CD14-positive monocyte (primary cell): ENCODE data around the gene NAT10. TPM values are rescaled to one million over a fixed set of nuclear protein-coding genes. Genes with fewer than 3 reads are reported as not detected.

Experiments used
- DNase-seq, 3 donors: peaks; one replicate each; pipeline ENCODE4 v3.0.0-alpha.2; 2011 to 2022
- H2AFZ ChIP-seq: 2 replicates; pipeline ENCODE4 v1.6.0; 2012; ENCODE audit warnings: mild to moderate bottlenecking, low read depth, low read length, inconsistent platforms; ENCODE audit not compliant: insufficient read depth, poor library complexity, severe bottlenecking
- H3K27ac ChIP-seq, 2 donors: 1 replicate in 1 of 2; 2 replicates in 1 of 2; pipeline ENCODE4 v1.5.1; 2012 to 2013; ENCODE audit warnings: low read length in 2 of 2, control low read depth in 1 of 2, inconsistent platforms in 1 of 2, low read depth in 1 of 2, mild to moderate bottlenecking in 1 of 2
- H3K27me3 ChIP-seq, 2 donors: one replicate each; pipeline versions ENCODE4 v1.6.0 to v1.6.1; 2011 to 2013; ENCODE audit warnings: low read length in 2 of 2; ENCODE audit not compliant: control insufficient read depth in 2 of 2, insufficient read depth in 2 of 2
- H3K36me3 ChIP-seq, 2 donors: replicated peaks in 1 of 2; 1 replicate in 1 of 2; 2 replicates in 1 of 2; pipeline versions ENCODE4 v1.5.1 to v1.6.1; 2012 to 2013; ENCODE audit warnings: low read length in 2 of 2, control low read depth in 1 of 2, inconsistent platforms in 1 of 2, mild to moderate bottlenecking in 1 of 2; ENCODE audit not compliant: insufficient read depth in 2 of 2, control insufficient read depth in 1 of 2
- H3K4me1 ChIP-seq, 2 donors: 1 replicate in 1 of 2; 2 replicates in 1 of 2; pipeline versions ENCODE4 v1.5.1 to v1.6.1; 2012 to 2013; ENCODE audit warnings: low read length in 2 of 2, control low read depth in 1 of 2, inconsistent platforms in 1 of 2, mild to moderate bottlenecking in 1 of 2, moderate library complexity in 1 of 2; ENCODE audit not compliant: insufficient read depth in 2 of 2, control insufficient read depth in 1 of 2
- H3K4me2 ChIP-seq: replicated peaks from 2 replicates; pipeline ENCODE3; 2012; ENCODE audit warnings: low read length, moderate library complexity, mild to moderate bottlenecking; ENCODE audit not compliant: poor library complexity, severe bottlenecking; ENCODE audit errors: extremely low read depth
- H3K4me3 ChIP-seq, 3 experiments: fragments of 200-600 bp in 1 of 3; sonication (generic) in 1 of 3; replicated peaks in 1 of 3; 1 replicate in 2 of 3; 2 replicates in 1 of 3; pipeline ENCODE4 v1.5.1; 2011 to 2013; ENCODE audit warnings: low read length in 3 of 3, mild to moderate bottlenecking in 3 of 3, control low read depth in 2 of 3, low read depth in 2 of 3, inconsistent platforms in 1 of 3, moderate library complexity in 1 of 3
- H3K79me2 ChIP-seq: 2 replicates; pipeline ENCODE4 v1.6.0; 2012; ENCODE audit warnings: mild to moderate bottlenecking, control low read depth, inconsistent platforms, low read length, moderate library complexity; ENCODE audit not compliant: insufficient read depth
- H3K9ac ChIP-seq: 2 replicates; pipeline ENCODE4 v1.6.0; 2017; ENCODE audit warnings: low read length, mild to moderate bottlenecking; ENCODE audit not compliant: insufficient read depth, poor library complexity, severe bottlenecking
- H3K9me3 ChIP-seq, 2 donors: replicated peaks in 1 of 2; 1 replicate in 1 of 2; 2 replicates in 1 of 2; pipeline versions ENCODE4 v1.5.1 to v1.6.1; 2012 to 2013; ENCODE audit warnings: low read length in 2 of 2, control low read depth in 1 of 2; ENCODE audit not compliant: control insufficient read depth in 1 of 2, insufficient read depth in 1 of 2
- H4K20me1 ChIP-seq: 2 replicates; pipeline ENCODE4 v1.6.0; 2012; ENCODE audit warnings: mild to moderate bottlenecking, low read length, control low read depth, moderate library complexity; ENCODE audit not compliant: insufficient read depth
- H3K27ac Mint-ChIP-seq, 7 donors: one replicate each; pipeline ENCODE4 v1.8.0; 2020; ENCODE audit warnings: mild to moderate bottlenecking in 7 of 7, mixed read lengths in 7 of 7, moderate library complexity in 6 of 7, inconsistent platforms in 2 of 7
- H3K27me3 Mint-ChIP-seq, 3 donors: one replicate each; pipeline ENCODE4 v1.8.0; 2021 to 2022; ENCODE audit warnings: low read depth in 3 of 3, mild to moderate bottlenecking in 3 of 3, mixed read lengths in 3 of 3, moderate library complexity in 3 of 3, inconsistent platforms in 1 of 3
- H3K36me3 Mint-ChIP-seq, 2 donors: one replicate each; pipeline ENCODE4 v1.8.0; 2020; ENCODE audit warnings: mixed read lengths in 2 of 2, inconsistent platforms in 1 of 2, mild to moderate bottlenecking in 1 of 2
- H3K4me1 Mint-ChIP-seq: one replicate; pipeline ENCODE4 v1.8.0; 2020; ENCODE audit warnings: mild to moderate bottlenecking, mixed read lengths
- H3K4me3 Mint-ChIP-seq, 2 donors: one replicate each; pipeline ENCODE4 v1.8.0; 2020; ENCODE audit warnings: mild to moderate bottlenecking in 2 of 2, mixed read lengths in 2 of 2, moderate library complexity in 1 of 2
- H3K9me3 Mint-ChIP-seq, 7 donors: one replicate each; pipeline ENCODE4 v1.8.0; 2020 to 2022; ENCODE audit warnings: mixed read lengths in 7 of 7, mild to moderate bottlenecking in 6 of 7, moderate library complexity in 6 of 7, inconsistent platforms in 2 of 7
- WGBS: methylation state at CpG from one replicate; pipeline ENCODE4 v1.1.5; 2013; ENCODE audit warnings: missing lambda C conversion rate; ENCODE audit not compliant: insufficient coverage; 5-methylcytosine and 5-hydroxymethylcytosine counted together
- intact Hi-C, 2 donors: fragments of 100-400 bp; cut with micrococcal nuclease; formaldehyde crosslinking; loops; one replicate each; pipeline versions ENCODE4 v1.15.0 to v1.15.1; 2023
- polyA plus RNA-seq, 3 donors: library from polyadenylated mRNA; depleted of rRNA in 1 of 3; unstranded in 2 of 3; stranded (reverse) in 1 of 3; fragments of 300-500 nt in 2 of 3; fragments of >200 nt in 1 of 3; fragmentation: Illumina TruSeq in 2 of 3; gene quantifications; 1 replicate in 2 of 3; 2 replicates in 1 of 3; pipeline ENCODE4 v1.2.3, GENCODE V29; 2012 to 2021
- TF ChIP-seq, protein P1 (sequence below): fragments of 200-600 bp; IDR thresholded peaks from one replicate; pipeline ENCODE4 v1.8.0; 2022; ENCODE audit warnings: antibody characterized with exemption, mild to moderate bottlenecking

The NAT10 gene
- polyA plus RNA-seq, 3 donors: 10.1 to 13.3 (median 13.1) TPM

DNA sequence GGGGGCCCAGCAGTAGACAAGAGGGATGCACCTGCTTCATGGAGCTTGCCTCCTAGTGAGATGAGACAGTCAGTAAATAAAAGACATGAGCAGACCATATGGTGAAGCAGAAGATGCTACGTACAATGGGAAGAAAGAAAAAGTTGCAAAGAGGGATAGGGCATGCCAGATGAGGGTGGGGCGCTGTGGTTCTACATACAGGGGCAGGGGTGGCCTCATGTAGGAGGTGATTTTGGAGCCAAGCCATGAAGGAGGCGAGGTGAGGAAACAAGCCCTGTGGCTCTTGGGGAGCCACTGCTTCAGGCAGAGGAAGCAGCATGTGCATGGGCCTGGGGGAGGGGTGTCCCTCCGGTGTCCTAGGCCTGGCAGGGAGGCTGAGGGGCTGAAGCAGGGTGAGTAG lies 15.2 kb downstream of the NAT10 start:
- intact Hi-C loops: no loop called here
- Histone ChIP-seq H3K4me1 (no peaks in the 10 kb centered on the region), H3K9ac (no peak overlapping the region), H3K4me2 (no peak overlapping the region), H3K79me2 (no peaks in the 10 kb centered on the region), H3K4me3 (no peak overlapping the region), H3K9me3 (no peaks in the 10 kb centered on the region), H2AFZ (no peak overlapping the region), H4K20me1 (no peaks in the 10 kb centered on the region), H3K27me3 (no peaks in the 10 kb centered on the region), H3K36me3 (peaks cover 87 to 95% of the 10 kb centered on the region in 2 donors), H3K27ac (no peak overlapping the region)
- Mint-ChIP-seq H3K36me3 (peaks cover 84 to 90% of the 10 kb centered on the region in 2 donors), H3K4me1 (no peaks in the 10 kb centered on the region), H3K9me3 (no peaks in the 10 kb centered on the region), H3K4me3 (no peak overlapping the region), H3K27ac (peak overlapping the region in 1 of 7 donors; percentile 22), H3K27me3 (peaks cover 0 to 3% (median 0%) of the 10 kb centered on the region in 3 donors)
- 95% methylated on average over 4 of the region's 4 CpGs for WGBS
- TF ChIP-seq, protein P1, sequence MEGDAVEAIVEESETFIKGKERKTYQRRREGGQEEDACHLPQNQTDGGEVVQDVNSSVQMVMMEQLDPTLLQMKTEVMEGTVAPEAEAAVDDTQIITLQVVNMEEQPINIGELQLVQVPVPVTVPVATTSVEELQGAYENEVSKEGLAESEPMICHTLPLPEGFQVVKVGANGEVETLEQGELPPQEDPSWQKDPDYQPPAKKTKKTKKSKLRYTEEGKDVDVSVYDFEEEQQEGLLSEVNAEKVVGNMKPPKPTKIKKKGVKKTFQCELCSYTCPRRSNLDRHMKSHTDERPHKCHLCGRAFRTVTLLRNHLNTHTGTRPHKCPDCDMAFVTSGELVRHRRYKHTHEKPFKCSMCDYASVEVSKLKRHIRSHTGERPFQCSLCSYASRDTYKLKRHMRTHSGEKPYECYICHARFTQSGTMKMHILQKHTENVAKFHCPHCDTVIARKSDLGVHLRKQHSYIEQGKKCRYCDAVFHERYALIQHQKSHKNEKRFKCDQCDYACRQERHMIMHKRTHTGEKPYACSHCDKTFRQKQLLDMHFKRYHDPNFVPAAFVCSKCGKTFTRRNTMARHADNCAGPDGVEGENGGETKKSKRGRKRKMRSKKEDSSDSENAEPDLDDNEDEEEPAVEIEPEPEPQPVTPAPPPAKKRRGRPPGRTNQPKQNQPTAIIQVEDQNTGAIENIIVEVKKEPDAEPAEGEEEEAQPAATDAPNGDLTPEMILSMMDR: no peak
- DNase-seq: no peak

DNA sequence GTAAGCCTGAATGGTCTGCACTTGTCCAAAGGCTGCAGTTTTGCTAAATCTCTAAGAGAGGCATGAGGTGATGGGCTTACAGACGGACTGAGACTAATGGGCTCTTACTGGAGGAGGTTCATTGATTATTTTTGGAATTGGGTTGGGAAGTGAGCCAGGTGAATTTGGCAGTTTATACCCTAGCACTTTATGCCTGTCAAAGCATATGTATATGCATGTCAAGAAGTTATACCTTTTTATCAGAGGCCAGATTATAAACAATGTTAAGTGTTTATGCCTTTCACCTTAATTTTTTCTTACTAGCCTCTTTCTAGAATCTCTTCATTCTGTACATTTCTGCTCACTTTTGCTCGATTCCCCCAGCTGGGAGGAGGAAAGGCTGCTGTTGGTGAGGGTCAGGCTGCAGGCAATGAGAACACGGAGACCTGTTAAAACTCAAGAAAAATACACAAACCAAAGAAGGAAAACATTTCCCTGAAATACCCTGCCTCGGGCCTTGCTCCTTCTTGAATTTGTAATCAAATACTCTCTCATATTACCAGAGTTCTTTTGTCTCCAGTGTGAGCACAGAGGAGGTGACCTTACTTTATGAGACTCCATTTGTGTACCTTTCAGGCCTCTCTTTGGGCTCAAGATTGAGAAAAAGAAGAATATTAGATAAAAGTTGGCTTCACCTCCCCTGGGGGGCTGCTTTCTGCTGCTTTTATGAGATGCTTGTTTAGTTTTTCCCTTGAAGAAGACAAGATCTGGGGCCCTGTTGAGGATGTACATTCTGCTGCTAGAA lies 19.6 kb downstream of the NAT10 start:
- H3K36me3 Mint-ChIP-seq: peaks cover 79 to 93% of the 10 kb centered on the region in 2 donors
- no peak for DNase-seq
- Histone ChIP-seq H3K4me3 (no peak overlapping the region), H3K9ac (no peak overlapping the region), H4K20me1 (no peaks in the 10 kb centered on the region), H3K27me3 (no peaks in the 10 kb centered on the region), H2AFZ (no peak overlapping the region), H3K4me2 (no peak overlapping the region), H3K27ac (no peak overlapping the region), H3K9me3 (no peaks in the 10 kb centered on the region), H3K79me2 (no peaks in the 10 kb centered on the region), H3K36me3 (peaks cover 80 to 96% of the 10 kb centered on the region in 2 donors), H3K4me1 (no peaks in the 10 kb centered on the region)
- 100% methylated on average over 1 of the region's 4 CpGs for WGBS
- peak overlapping the region in 1 of 7 donors; percentile 25 for H3K27ac Mint-ChIP-seq
- H3K27me3 Mint-ChIP-seq: peaks cover 0 to 3% (median 2%) of the 10 kb centered on the region in 3 donors
- intact Hi-C loops: no loop called here
- H3K9me3 Mint-ChIP-seq: no peaks in the 10 kb centered on the region
- TF ChIP-seq, protein P1: no peak
- peaks cover 3% of the 10 kb centered on the region for H3K4me1 Mint-ChIP-seq
- H3K4me3 Mint-ChIP-seq: no peak overlapping the region
